Measurements from ENCODE around the gene ZNRF3.
"Not testable (repeated sequence)": the region's sequence is repeated elsewhere in the genome, so short reads cannot be mapped to it uniquely, and the experiment has no call there.

The ZNRF3 gene

DNA sequence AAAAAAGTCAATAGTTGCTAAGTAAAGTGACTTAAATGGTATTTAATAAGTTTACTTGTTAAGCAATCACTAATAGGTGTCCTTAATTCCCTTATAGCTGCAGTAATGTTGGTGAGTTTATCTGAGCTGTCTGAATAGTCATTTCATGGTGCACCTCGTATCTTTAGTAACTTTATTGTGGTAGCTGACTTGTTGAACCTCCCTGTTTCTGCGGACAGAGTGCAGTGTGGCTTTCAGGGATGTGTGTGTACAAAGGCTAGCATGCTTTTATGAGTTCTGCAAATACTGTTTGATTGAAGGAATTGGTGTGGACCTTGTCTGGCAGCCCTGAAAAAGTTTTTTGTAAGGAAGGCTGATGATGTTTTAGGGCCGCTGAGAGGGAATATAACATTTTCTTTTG lies 2.6 kb downstream of the ZNRF3 start:
- DNase-seq: no peak

DNA sequence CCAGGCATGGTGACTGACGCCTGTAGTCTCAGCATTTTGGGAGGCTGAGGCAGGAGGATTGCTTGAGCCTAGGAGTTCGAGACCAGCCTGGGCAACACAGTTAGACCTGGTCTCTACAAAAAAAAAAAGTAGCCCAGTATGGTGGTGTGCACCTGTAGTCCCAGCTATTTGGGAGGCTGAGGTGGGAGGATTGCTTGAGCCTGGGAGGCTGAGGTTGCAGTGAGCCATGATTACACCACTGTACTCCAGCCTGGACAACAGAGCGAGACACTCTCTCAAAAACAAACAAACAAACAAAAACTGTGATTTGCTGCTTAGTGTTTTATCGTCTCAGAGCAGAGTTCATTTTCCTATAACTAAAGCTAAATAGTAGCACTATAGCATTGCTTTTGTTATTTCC lies 3.3 kb downstream of the ZNRF3 start:
- not testable (repeated sequence) for DNase-seq

DNA sequence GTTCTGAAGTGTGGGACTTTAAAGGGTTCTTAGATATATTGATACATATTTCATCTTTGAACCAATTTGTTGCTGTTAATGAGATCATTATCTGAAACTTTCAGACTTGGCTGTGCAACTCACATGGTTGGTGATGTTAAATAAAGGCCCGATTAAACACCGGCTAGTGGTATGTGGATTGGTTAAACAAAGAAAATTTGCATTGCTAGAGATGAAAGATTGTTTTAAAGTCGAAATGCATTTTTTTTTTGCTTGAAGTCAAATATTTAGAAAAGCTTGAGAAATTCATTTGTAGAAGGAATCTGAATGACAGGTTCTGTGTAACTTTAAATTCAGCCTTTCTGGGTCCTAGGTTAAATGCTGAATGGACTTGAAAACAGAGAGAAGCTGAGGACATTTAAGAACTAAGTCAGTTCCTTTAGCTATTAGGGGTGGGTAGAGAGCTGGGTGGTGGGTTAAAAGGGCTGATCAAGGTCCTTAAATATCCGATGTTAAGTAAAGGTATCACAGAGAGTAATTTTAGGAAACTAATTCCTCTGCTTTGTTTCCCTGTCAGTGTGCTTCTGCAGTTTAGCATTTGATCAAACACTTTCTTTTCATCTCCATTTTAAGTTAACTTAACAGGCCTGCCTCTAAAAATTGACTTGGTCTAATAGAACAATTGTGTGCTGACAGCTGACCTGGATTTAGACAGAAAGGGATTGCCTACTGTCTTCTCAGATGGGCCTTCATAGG lies 4.5 kb downstream of the ZNRF3 start:
- no peak for DNase-seq

DNA sequence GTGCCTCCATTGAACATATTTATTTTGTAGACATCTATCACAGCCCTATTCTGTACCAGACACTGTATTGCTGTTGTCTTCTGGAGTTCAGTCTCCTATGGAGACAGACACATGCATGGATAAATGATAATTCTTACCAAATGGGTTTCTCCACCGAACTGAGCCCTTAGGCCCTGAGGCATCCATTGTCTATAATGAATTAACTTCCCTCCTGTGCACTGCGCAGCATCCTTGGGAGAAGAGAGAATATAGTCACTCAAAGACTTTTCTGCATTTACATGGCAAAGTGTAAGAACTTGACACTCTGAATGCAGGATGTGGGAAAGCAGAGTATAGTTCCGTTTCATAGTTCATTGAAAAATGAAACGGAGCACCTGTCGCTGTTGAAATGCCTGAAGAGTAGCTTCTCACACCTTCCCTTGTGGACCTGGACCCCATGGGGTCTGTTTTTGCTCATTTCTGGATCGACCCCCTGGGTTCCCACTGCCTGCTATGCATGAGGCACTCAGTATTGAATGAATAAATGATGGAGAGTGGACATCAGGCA lies 6.2 kb downstream of the ZNRF3 start:
- no peak for DNase-seq

DNA sequence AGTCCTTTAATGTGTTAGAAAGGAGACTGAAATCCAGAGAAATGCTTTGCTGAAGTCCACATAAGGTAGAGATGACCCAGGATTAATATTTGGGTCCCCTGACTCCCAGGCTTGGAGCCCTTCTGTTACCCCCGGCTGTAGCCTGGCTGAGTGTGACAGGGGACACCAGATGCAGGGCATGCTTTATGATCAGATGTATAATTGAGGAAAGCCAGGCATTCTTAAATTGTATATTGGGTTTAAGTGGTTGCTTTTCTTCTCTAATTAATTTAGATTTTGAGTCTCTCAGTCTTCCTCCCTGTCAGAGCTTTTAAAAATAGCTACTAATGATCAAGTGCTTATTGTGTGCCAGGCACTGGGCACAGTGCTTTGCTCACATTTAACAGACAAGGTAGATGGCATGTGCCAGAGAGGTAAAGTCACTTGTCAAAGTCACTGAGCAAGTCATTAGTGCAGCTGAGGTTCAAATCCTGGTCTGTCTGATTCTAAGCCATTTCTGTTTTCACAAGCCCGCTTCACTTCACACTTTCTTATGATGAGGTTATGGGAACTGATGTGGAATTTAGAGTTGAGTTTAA lies 7.9 kb downstream of the ZNRF3 start:
- no peak for DNase-seq

DNA sequence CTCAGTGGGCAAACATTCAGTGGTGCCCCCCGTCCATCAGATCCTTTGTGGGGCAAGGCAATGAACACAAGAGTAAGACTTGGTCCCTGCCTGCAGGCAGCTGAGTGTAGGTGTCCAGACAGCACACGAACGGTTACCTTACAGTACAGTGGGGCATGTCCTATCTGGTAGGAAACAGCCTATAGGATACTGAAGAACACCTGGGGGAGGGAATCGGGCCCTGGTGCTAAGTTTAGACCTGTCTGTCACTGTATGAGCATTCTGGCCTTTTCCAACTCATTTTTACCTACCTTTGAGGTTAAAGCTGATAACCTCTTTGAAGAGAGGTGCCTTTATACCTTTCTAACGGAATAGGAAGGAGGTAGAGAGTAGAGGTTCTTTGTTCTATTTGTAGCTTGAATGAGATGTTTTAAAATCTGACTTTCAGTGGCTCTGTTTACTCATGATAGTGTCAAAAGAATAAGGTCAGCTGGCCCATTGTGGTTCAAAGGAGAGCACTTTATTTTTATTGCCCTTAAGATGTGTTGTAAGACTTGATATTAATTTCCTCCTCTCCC lies 8.9 kb downstream of the ZNRF3 start:
- no peak for DNase-seq

DNA sequence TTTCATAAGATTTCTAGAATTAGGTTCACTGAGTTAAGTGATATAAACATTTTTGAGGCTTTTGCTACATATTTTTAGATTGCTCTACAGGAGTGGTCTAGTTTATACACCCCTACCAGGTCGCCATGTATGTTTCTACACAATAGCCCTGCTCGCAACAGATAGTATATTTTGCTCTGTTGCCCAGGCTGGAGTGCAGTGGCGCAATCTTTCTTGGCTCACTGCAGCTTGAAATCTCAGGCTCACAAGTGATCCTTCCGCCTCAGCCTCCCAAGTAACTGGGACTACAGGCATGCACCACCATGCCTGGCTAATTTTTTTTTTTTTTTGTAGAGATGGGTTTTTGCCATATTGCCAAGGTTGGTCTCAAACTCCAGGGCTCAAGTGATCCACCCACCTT lies 10.4 kb downstream of the ZNRF3 start:
- no peak for DNase-seq

DNA sequence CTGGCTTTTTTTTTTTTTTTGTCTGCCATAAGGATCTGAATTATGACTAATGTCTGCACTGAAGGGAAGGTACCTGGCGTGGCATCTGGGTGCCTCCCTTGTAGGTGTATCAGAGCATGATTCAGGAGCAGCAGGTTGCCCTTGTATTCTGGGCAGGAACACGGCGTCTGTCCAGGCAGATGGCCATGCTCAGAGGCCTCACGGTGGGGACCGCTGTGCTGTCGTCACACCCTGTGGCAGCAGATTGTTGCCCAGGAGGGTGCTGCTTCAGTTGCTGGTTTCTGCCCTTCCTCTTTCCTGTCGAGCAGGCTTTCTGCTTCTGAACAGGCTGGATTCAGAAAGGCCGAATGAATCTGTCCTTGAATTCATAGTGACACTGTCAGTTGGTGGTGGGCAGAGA lies 11.0 kb downstream of the ZNRF3 start:
- no peak for DNase-seq

DNA sequence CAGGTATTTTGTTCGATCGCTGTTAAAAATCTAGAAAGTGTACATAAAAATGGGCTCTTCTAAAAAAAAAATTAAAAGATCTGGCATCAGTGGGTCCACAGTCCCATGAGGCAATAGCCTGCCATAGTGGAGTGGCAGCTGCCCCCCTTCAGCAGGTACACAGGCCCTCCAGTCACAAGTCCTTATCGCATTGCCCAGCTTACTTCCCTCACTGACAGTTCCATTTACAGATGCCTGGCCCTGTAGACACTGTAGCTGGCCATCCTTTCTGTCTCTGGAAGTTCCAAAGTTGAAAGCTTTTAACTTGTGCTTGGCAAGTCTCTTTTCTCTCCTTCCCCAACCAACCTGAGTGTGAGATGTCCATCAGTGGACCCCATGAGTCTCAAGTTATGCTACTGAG lies 11.4 kb downstream of the ZNRF3 start:
- DNase-seq: no peak

DNA sequence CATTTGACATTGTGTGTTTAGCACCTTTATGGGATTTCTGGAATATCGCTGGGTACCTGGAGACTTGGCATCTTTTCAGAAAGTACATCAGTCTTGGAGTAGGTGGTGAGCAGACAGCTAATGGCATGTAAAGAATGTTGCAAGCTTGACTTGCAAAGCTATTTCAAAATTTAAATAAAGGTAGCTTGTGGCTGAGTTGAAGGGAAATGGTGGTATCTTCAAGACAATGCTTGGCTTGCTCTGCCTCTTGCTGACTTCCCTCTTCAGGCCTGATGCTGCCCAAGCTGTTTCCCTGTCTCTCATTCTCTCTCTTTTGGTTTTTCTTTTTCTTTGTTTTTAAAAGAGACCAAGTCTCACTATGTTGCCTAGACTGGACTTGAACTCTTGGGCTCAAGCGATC lies 13.2 kb downstream of the ZNRF3 start:
- no peak for DNase-seq

DNA sequence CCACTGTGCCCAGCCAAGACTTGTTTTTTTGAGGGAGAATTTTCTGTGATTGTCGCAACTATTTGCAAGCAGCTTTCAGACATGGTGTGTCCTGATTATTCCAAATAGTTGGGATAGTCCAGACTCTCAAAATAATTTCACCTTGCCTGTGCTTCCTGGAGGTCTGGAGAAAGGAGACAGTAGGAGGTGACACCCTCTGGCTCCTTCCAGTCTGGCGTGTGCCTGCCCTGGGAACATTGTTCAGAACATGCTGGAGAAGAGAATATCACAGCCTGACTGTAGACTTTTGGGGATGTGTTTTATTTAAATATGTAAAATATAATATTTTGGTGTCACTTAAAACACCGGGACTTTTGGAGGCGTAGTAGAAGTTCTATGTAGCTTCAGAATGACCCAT lies 14.9 kb downstream of the ZNRF3 start:
- no peak for DNase-seq

DNA sequence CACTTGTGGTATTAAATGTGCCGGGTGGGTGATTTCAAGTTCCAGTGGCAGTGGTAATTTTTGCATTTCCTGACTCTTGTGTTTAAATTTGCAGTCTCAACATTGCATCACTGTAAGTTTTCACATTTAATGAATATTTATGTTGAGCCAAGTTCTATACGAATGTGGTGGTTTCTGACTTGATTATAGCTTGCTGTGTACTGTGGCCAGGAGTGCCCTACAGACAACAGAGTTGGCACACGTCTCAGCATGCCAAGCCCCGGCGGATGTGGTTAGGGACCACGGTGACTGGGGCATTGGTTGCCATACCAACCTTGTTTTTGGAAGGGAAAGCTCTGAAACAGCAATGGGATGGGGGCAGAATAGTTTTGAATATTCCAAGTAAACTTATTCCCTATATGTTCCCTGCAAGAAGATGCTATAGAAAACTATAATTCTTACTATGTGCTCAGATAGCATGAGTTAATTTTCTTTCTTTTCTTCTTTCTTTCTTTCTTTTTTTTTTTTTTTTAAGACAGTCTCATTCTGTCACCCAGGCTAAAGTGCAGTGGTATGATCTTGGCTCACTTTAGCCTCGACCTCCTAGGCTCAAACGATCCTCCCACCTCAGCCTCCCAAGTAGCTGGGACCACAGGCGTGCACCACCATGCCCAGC lies 16.0 kb downstream of the ZNRF3 start:
- DNase-seq: no peak

DNA sequence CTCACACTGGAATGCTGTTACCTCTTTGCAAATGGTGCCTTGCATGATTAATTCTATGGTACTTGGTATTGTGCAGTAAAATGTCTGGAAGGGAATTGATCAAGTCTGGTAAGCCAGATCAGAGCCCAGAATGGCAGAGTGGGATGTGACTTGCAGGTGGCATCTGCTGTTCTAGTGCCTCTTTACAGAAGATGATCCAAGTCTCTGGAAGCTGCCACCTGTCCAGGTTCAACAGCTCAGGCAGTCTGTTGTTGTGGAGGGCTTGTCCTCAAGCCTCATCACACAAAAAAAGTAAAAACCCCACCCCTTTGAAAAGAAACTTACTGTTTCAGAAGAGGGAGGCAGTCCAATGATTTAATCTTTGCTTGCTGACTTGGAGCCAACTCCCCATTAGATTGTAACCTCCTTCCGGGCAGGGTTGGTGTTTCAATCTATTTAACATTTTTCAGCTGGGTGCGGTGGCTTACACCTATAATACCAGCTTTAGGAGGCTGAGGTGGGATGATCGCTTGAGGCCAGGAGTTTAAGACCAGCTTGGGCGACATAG lies 17.1 kb downstream of the ZNRF3 start:
- no peak for DNase-seq

DNA sequence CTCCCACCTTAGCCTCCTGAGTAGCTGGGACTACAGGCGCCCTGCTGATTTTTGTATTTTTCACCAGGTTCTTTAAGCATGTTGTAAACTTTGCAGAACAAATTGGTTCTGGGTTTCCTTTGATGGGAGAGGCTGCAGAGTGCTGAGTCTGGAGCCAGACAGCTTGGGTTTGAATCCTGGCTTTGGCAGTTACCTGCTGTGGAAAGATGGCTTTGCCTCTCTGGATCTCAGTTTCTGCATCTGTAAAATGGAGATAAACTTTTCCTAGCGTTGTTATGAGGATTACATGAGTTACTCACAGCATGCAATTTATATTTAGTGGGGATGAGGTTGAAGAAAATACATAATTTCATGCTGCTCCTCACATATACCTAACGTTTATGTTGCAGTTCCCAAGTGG lies 19.1 kb downstream of the ZNRF3 start:
- no peak for DNase-seq

DNA sequence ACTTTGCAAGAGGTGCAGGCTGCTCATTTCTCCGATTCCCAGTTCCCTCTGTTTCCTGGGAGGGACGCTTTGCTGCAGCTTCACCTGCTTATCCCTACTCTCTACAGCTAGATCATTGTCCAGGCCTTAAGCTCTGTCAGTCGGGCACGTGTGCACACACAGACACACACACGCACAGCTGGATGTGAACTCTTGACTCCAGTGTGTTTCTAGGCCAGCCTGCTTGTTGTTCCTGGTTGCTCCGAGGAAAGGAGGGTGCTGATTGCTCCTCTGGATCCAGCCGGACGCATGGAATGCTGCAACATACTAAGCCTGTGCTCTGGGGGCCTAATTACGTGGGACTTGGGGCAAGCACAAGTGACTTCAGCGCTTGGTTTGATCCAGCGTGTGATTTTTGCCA lies 19.7 kb downstream of the ZNRF3 start:
- no peak for DNase-seq

DNA sequence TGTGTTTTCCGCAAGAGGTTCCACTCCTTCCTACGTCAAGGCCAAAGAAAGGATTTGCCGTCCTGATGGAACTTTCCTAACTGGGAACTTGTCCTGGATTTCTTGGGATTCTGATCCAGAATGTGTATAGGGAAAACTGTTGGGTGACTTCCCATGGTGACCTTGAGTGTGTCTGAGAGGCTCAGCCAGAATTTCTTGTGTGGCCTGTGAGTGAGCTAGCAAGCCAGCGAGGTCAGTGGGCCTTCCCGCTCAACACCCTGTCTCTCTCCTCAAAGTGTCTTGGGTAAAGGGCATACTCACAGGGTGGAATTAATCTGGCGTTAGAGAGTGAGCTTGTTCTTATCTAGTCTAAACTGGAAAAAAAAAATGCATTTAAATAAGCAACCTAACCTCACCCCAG lies 20.4 kb downstream of the ZNRF3 start:
- no peak for DNase-seq

DNA sequence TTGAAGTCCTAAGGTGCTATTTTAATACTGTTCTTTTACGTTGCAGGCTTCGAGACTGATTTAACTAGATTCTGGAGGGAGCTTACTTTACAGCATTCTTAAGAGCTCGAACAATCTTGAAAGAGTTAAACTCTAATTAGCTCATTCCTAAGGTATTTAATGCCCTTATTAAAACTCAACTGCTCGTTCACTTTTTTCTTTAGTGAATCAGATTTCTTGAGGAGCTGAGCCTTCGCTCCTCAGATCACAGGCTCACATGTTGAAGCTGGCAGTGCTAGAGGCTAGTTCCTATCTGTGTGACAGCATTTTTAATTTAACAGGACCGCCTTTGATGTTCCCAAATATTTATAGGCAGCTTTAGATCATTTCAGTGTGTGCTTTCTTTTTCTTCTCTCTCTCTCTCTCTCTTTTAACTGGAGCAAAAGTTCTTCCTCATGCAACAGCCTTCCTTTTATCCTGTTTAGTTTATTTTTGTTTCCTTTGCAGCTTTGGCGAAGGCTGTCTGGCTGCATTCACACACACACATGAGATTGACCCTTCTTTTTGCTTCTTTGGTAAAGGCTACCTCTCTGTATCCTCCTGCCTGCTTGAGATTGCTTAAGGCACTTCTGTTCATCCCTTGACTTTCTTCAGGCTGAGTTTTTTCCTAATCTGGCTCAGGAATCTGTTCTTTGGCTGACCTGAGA lies 21.0 kb downstream of the ZNRF3 start:
- no peak for DNase-seq

DNA sequence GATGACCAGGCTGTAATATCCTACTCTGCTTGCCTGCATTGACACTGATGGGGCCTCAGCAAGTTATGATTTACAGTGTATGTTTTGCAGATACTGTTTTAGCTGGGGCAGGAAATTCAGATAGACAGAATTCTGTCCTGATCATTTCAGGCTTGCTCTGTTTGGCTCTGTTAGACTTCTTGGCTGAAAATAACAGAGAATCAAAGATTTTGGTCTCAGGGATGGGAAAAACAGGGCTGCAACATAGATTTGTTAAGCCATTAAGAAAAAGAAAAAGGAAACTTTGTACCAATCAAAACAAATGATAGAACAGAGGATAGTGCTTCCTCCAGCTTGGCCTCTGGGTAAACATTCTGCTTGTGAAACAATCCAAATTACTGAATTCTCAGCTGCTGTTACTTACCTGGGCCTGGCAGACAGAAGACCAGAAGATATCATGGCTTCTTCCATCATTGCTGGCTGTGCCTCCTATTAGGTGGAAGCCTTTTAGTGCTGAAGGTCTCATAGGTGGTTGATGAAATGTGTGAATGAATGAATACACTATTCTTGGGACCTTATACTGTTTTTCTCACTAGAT lies 22.0 kb downstream of the ZNRF3 start:
- DNase-seq: no peak

DNA sequence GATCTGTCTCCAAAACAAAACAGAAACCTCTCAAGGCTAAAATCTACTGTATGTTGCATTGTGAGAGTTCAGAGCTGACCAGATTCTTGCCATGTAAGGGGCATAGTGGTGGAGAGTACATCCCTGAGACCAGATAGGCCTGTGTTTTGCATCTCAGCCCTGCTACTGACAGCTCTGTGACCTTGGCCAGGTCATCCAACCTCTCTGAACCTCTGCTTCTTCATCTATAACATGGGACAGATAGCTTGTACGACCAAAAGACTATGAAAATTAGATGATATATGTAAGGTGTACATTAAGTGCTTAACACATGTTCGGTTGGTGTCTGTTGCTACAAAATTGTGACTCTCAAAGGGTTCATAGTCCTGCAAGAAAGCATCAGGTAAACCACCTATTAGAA lies 22.9 kb downstream of the ZNRF3 start:
- no peak for DNase-seq

DNA sequence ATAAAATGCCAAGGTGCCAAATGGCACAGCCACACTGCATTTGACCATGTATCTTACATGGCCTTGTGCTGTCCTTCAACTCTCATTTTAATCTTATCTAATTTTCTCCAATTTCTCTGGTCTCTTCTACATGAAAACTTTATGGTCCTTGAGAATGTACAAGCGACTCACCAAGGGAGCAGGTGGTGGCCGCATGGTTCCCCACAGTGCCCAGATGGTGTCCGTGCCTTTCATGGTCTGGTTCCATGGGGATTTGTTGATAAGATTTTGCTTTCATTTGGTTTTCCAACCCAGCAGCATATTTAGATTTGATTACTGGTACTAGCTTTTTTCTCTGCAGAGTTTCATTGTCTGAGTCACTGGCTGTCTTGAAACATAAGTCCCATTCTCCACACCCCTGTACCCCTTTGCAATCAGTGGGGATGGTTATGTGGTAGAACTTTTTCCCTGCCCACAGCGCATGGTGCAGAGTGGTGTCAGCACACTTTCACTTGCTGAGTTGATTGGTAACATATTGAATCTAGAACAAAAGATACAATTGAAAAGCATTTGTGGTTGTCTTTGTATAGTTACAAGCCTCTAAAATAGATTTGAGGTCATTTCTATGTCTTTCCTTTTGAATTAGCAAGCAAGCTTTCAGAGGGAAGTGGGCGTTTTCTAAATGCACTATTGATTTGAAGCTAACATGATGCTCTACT lies 24.1 kb downstream of the ZNRF3 start:
- no peak for DNase-seq

DNA sequence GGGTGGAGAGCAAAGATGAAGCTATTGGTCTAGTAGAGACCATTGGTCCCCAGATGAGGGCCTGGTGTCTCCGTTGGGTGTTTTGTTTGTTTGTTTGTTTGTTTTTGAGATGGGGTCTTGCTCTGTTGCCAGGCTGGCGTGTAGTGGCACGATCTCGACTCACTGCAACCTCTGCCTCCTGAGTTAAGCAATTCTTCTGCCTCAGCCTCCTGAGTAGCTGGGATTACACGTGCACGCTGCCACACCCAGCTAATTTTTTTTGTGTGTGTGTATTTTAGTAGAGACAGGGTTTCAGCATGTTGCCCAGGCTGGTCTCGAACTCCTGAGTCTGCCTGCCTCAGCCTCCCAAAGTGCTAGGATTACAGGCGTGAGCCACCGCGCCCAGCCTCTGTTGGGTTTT lies 25.4 kb downstream of the ZNRF3 start:
- not testable (repeated sequence) for DNase-seq

DNA sequence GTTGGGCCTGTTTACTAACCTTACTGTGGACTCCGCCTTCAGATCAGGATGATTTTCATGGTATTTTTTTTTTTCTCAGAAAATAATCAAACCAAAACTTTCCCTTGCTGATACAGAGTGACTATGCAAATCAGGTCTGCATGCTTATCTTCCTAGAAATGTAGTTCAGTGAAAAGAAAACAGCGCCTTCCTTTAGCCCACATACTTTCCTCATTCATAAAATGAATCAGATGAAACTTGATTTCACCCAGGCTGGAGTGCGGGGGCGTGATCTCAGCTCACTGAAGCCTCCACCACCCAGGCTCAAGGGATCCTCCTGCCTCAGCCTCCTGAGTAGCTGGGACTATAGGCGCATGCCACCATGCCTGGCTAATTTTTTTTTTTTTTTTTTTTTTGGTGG lies 26.0 kb downstream of the ZNRF3 start:
- no peak for DNase-seq
